GM18870 (cell line): ENCODE data around the gene HOXD10.

Experiments used
- ATAC-seq: cut with Tn5 transposase; IDR thresholded peaks from one replicate; pipeline ENCODE4 v1.9.1; 2021; ENCODE audit warnings: moderate library complexity; ENCODE audit not compliant: unreplicated experiment

The HOXD10 gene

DNA sequence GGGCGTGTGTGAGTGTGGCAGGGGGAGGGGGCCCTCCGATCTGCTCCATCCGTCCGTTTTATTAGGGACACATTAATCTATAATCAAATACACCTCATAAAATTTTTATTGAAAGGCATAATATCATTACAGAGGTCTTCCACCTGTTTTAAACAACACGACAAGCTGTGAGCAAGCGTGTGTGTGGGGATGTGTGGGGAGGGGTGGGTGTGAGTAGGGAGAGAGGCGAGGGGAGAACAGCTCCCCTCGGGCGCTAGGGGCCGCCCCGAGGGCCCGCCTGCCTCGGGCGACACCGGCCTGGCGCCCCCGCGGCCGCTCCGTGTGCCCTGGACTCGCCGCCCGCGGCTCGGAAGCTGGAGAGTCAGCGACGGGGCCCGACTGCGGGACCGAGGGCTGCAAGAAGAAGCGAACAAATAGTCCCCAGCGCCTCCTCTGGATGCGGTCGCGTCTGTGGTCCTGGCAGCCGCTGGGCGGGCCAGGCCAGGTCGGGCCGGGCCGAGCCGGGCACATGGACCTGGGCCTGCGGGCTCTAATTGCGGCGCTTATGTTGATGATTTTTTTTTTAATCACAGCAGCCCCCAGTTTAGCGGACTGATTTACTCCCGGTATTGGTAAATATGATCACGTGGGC lies 5.6 kb downstream of the HOXD10 start:
- ATAC-seq, result no peak

DNA sequence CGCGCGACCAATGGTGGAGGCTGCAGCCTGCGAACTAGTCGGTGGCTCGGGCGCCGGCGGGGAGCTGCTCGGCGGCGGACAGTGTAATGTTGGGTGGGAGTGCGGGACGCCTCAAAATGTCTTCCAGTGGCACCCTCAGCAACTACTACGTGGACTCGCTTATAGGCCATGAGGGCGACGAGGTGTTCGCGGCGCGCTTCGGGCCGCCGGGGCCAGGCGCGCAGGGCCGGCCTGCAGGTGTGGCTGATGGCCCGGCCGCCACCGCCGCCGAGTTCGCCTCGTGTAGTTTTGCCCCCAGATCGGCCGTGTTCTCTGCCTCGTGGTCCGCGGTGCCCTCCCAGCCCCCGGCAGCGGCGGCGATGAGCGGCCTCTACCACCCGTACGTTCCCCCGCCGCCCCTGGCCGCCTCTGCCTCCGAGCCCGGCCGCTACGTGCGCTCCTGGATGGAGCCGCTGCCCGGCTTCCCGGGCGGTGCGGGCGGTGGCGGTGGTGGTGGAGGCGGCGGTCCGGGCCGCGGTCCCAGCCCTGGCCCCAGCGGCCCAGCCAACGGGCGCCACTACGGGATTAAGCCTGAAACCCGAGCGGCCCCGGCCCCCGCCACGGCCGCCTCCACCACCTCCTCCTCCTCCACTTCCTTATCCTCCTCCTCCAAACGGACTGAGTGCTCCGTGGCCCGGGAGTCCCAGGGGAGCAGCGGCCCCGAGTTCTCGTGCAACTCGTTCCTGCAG lies 6.3 kb downstream of the HOXD10 start, which contains the start of gene HOXD9:
TSS of gene HOXD9 (plus strand) at position 37 of the 728 bp plus-strand sequence. CDS start at position 87, 50 bp downstream.
- ATAC-seq, result no peak

DNA sequence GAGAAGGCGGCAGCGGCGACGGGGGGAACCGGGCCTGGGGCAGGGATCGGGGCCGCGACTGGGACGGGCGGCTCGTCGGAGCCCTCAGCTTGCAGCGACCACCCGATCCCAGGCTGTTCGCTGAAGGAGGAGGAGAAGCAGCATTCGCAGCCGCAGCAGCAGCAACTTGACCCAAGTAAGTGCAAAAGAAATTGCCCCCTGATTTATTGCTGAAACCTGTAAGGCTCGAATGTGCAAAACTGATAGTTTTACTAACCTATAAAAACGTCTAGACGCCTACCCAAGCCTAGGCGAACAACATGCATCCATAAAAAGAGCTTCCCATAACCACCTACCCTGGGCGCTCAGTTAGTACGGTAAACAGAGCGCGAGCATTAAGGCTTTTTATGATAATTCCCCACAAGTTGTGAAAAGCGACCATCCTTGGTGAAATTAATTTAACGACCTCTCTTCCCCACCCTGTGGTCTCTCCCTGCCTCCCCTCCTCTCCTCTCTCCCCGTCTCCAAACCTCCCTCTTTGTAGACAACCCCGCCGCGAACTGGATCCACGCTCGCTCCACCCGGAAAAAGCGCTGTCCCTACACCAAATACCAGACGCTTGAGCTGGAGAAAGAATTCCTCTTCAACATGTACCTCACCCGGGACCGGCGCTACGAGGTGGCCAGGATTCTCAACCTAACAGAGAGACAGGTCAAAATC lies 7.0 kb downstream of the HOXD10 start:
- ATAC-seq, result no peak

DNA sequence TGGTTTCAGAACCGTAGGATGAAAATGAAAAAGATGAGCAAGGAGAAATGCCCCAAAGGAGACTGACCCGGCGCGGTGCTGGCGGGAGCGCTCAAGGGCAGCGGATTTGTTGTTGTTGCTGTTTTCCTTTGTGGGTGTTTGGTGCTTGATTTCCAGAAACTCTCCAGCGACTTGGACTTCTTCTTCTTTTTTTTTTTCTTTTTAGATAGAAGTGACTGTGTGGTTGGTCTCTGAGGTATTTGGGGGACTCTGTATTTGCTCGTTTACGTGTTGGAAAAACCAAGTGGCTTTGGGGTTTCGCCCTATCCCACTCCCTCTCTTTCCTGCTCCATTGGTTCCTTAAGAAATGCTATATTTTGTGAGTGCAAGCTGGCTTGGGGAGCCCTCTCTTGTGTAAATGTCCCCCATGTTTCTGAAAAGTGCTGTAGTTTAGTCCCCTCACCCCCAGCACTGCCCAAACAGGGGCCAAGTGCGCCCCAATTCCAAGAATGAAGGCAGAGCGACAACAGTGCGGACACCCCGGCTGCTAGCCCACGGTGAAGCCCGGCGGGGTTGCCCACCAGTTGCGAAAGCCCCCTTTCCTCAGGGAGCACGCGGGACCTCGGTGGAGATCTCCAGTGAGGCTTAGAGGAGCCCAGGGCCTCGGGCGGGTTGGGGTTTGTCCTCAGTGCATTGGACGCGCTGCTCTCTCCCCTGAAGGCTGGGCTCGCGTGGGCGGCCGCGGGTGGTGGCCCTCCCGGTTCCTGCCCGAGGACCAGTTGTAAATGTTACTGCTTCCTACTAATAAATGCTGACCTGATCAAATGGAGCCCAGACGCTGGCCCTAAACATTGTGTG lies 7.8 kb downstream of the HOXD10 start:
- ATAC-seq, result no peak

DNA sequence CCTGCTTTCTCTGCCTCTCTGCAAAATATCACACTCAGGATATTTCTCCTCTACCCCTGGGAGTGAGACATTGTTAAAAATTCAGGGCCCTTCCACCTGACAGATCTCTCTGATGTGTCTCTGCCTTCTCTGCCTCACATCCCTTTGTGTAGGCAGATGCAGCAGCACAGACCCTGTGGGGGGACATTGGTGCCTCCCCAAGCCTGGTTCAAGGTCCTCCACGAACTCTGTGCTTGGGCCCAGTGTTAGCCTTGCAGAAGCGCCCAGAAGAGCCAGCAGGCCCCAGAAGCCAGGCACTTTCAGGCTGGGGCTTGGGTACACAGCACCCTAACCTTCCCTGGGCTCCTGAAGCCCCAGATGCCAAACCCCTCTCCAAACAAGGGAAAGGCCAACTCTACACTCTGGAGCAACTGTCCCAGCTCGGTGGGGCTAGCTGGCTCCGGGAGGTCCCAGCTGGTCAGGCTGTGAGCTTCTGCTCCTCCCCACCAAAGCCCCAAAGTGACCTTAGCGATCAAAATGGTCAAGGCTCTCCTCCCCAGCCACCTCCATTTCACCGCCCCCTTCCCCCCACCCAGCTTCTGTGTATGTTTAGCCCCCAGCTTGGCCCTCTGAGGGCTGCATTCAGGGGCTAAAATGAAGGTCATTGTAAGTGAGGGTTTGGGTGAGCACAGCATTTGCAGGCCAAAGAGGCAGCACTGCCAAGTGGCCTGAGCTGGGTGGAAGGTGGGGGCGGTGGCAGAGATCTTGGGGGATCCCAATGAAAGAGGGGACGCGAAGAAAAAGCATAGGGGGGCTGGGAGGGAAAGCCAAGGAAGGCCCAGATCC lies 8.6 kb downstream of the HOXD10 start:
- no peak for ATAC-seq

DNA sequence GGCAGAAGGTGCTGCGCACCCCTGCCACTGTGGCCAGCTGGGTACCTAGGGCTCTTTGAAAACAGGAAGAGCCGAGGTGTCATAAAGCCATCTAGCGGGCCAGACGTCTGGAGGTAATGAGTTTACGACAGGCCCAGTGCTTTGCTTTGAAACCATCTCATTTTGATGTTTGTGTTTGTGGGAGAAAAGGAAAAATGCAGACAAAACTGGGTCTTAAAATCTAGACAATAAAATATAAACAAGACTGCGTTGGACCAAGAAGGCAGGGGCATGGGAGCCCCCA lies 9.1 kb downstream of the HOXD10 start:
- no peak for ATAC-seq

DNA sequence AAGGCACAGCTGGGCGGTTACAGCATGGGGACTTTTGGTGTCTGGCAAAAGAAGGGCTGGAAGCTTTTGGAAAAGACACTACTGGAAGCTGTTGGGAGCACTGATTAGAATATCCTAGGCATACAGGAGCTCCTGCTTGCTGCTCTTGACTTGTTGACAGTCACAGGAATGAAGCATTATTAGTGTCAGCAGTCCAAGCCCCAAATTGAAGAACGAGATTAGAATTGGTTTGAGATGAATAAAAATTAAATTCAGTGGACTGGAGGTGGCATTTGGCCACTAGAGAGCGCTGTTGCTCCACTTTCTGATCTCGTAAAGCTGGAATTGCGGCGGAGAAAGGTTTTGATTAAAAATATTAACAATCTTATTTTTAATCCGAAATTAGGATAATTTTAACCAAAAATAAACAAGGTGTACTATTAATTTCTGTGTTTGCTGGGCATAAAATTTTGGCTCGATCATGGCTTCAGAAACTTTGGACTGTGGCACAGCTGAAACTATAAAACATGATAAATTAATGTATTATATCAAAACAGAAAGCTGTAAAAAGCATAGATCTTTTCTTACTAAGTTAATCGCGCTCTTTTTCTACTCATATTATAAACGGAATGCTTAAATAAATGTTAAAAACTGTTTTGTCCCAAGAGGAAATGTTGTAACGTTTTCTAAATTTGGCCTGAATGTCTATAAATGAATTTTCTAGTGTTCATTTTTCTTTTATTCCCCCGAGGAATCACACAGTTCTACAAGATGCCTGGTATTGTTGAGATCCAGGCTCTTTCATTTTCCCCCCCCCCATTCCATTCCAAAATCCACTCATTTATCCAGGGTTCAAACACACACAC lies 10.6 kb downstream of the HOXD10 start:
- ATAC-seq, result no peak

DNA sequence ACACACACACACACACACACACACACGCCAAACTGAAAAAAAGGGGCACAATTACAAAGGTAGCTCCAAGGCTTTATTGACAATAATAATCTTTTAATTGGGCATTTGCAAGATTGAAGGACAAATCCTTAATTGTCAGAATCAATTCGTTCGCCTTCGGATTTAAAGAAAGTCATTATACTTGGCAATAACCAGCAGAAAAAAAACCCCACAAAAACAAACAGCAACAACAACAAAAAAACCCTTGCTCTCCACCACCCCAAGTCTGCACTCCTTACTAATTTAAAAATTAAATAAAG lies 11.1 kb downstream of the HOXD10 start:
- ATAC-seq, result no peak

DNA sequence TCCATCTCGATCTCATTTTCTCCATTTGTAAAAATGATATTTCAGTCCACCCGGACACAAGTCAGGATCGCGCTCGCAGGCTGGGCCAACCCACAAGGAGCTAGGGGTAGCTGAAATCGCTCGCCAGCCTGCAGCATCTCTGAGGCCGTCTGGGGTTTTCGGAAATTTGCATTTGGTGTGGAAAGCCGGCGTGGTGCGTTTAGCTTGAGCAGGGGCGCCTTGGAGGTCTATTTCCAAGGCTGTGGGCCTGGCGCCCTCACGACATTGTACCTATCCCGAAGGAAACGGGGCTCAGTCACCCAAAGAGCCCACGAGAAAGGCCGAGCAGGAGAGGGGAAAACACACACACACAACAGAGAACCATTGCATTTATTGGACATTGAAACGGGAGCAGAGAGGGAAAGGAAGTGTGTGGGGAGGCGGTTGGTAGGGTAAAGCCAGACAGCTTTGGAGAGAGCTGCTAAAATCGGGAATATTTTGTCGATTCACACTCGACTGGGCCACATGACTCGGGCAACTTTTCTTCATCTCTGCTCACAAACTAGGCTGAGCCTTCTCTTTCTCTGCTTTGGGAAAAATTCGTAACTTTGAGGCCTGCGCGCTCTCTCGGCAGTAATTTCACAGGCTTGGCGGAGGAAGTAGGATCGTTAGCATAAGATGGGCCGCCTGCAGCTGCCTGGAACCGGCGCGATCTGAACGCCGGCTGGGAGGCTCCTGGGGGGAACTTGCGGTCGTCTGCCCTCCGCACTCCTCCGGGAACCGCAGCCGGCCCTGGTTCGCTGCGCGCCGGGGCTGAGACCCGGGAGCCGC lies 11.8 kb downstream of the HOXD10 start:
- no peak for ATAC-seq

DNA sequence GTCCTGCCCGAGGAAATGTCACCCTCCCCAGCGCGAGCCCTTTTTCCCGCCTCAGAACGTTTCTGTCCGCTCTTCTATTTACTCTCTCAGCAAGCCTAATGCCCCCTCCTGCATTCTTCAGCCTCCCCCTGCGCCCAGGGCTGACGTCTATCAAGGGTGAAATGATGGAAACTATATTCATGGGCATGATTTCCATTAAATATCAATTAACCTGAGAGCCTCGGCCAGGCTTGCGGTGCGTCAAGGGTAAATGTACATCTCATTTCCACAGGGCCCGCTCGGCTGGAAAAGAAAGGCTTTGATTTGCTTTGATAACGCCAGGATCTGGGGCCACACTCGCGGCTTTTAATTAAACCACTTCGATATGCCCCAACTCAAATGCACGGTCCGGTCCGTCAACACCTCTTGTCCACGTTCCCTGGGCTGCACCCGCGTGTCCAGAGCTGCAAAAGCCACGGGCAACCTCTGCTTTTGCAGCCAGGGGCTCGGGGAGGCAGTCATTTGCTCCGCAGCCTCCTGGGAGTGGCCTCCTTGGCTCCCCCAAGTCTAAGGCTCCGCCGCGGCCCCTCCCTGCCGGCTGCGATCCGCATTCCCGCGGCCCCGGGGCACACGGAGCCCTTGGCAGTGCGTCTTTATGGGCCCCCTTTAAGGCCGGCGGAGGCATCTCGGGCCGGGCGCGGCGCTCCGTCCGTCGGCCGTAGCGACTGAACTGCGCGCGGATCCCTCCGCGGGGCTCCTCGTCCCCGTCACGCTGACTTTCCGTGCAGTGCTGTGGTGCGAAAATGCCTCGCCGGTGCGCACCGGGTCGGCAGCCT lies 12.6 kb downstream of the HOXD10 start, which contains the start of gene HOXD8:
TSS of gene HOXD8 (plus strand) at position 724 of the 815 bp plus-strand sequence. CDS start 662 bp downstream, outside the sequence.
- ATAC-seq, result no peak

DNA sequence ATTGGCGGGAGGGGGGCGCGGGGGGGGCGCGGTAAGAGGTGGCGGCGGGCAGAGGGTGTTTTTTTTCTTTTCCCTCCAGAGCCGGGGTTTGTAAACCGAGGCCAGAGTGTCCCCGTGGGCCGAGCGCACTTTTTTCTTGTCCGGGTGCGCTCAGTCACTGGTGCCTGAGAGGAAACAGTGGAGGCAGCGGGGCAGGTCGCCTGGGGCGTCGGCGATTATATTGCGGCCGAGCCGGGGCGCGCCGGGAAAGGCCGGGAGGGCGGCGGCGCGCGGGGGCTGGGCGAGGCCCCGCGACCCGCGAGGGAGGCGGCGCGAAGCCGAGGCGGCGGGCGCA lies 13.2 kb downstream of the HOXD10 start:
- no peak for ATAC-seq

DNA sequence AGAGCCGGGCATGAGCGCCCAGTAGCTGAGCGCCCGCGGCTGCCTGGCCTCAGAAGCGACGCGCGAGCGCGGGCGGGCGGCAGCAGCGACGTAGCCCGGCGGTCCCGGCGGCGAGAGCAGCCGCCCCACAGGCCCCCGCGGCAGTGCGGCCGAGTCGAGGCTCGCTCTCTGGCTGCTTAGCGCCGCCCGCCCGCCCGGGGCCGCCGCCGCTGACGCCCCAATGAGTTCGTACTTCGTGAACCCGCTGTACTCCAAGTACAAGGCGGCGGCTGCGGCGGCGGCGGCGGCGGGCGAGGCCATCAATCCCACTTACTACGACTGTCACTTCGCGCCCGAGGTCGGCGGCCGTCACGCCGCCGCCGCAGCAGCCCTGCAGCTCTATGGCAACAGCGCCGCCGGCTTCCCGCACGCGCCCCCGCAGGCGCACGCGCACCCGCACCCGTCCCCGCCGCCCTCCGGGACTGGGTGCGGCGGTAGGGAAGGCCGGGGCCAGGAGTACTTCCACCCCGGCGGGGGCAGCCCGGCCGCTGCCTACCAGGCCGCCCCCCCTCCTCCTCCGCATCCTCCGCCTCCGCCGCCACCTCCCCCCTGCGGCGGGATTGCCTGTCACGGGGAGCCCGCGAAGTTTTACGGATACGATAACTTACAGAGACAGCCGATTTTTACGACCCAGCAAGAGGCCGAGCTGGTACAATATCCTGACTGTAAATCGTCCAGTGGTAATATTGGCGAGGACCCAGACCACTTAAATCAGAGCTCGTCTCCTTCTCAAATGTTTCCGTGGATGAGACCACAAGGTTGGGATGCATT lies 13.8 kb downstream of the HOXD10 start:
- no peak for ATAC-seq

DNA sequence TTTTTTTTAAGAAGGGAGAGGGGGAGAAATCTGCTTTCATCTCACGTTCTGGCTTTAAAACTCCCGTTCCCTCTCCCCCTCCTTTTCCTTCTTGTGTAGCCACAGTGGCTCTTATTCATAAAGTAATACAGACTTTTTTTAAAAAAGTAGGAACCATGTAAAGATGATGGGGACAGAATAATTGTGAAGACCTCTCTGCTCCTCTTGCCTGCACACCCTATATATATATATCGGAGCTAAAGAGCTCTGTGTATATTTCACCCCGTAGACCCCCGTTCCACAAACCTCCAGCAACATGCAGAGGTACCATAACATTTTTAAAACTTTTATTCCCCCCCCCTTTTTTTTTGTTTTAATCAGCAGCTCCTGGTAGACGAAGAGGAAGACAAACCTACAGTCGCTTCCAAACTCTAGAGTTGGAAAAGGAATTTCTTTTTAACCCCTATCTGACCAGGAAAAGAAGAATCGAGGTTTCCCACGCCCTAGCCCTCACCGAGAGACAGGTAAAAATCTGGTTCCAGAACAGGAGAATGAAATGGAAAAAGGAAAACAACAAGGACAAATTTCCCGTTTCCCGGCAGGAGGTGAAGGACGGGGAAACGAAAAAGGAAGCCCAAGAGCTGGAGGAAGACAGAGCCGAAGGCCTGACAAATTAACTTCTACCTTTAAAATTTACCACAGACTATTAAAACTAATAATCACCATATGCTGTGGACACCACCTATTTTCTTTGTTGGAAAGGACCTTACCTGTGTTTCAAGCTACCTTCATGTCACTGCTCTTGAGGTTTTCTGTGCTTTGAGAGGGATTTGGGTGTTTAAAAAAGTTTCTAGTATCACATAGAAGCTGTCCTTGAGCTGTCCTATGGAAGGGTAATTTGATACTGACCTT lies 14.6 kb downstream of the HOXD10 start:
- no peak for ATAC-seq

DNA sequence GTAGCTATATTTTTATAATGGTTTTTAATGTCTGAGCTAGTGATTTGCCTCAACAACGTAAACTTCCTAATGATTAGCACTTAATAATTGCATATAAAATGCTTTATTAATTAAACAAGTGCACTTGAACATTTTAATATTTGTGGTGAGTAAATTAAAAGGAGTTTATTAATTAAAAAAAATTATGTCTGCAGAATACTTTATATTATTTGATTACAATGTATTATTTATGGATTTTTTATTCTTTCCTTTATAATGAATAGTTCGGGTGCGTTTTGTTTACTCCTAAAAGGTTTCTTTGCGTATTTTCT lies 15.2 kb downstream of the HOXD10 start:
- no peak for ATAC-seq

DNA sequence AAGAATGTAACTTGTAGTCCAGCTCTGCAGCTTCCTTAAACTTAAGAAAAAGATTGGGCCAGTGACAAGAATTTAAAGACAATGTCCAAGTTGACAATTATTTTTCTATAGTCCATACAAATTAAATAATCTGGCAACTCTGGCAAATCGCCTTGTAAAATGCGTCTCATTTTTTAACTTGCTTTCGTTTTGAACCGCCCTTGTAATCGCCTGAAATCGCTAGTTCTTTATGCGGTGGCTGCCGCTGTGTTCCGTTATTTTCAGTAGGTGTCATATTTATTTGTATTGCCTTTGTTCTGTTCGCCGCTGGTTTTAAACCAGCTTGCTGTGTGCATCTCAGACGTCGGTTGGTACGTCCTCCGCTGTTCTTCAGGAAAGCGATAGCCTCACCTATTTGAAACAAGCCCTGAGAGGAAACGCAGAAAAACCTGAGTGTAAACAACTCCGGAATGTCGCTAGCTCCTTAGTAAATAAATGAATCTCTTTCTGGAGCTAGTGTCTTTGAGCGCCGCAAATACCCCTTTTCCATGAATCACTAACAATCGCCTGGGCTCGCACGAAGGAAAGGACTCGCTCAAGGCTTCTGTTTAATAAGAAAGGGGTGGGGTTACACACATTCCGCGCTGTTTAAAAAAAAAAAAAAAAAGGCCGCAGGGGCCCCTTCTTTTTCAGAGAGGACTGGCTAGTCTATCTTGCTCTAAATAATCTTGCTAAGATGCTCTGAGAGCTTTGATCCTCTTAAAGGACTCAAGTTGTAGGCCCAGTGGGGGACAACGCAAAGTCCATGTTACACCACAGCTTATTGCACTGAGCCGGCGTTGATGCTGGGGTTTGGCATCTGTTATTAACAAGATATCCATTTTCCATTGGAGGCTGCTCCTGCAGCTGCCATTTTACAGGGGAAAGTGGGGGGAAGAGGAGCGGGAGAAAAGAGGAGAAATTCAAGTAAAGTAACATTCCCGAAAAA lies 15.9 kb downstream of the HOXD10 start:
- no peak for ATAC-seq
